Mucosa of descending colon (tissue), 3 donors: ENCODE results near the gene MMGT1. TPM values are rescaled to one million over a fixed set of nuclear protein-coding genes. Genes with fewer than 3 reads are reported as not detected.

Experiments
- ATAC-seq: fragments of 200-7000 bp; cut with Tn5 transposase; one replicate; pipeline ENCODE4 v1.9.1; 2020; ENCODE audit warnings: mild to moderate bottlenecking, moderate library complexity
- DNase-seq, 3 donors: peaks; one replicate each; pipeline ENCODE4 v3.0.0-alpha.2; 2020
- H3K36me3 ChIP-seq: fragments of 200-600 bp; one replicate; pipeline ENCODE4 v1.8.0; 2021; ENCODE audit warnings: low read depth, mild to moderate bottlenecking
- H3K4me1 ChIP-seq: fragments of 200-600 bp; one replicate; pipeline ENCODE4 v1.8.0; 2021; ENCODE audit warnings: low read depth, mild to moderate bottlenecking
- H3K4me3 ChIP-seq: fragments of 200-600 bp; one replicate; pipeline ENCODE4 v1.8.0; 2021; ENCODE audit warnings: mild to moderate bottlenecking
- H3K9me3 ChIP-seq: fragments of 200-600 bp; one replicate; pipeline ENCODE4 v1.8.0; 2021; ENCODE audit warnings: mild to moderate bottlenecking
- intact Hi-C, 2 donors: fragments of 100-400 bp; cut with DNase I in 1 of 2; cut with micrococcal nuclease in 1 of 2; formaldehyde crosslinking; loops; one replicate each; pipeline versions ENCODE4 v1.11.0 to v1.11.1; 2022; cut with DNase I, micrococcal nuclease
- total RNA-seq, 3 donors: library from RNA; stranded (reverse); fragmentation: NEBNext Ultra II Directional in 2 of 3; extraction: Animal tissue kit (Norgen Biotek cat#: 25700) in 2 of 3; gene quantifications; one replicate each; pipeline versions ENCODE4 v1.2.1 to v1.2.4, GENCODE V29; 2021 to 2023
- TF ChIP-seq, protein P1 (sequence below): fragments of 200-600 bp; IDR thresholded peaks from one replicate; pipeline ENCODE4 v1.8.0; 2022; ENCODE audit warnings: antibody characterized with exemption, mild to moderate bottlenecking
- donor health status: DM: no; HTN: no; CAD: no; lungs with moderate emphysema.
- donor health status: DM: no; HTN: no; CAD: no.
- donor health status: DM: no; HTN: yes; CAD: no.

Gene MMGT1
- total RNA-seq, 3 donors from 2014 or later, result 23.3 to 33.2 (median 25.0) TPM

DNA sequence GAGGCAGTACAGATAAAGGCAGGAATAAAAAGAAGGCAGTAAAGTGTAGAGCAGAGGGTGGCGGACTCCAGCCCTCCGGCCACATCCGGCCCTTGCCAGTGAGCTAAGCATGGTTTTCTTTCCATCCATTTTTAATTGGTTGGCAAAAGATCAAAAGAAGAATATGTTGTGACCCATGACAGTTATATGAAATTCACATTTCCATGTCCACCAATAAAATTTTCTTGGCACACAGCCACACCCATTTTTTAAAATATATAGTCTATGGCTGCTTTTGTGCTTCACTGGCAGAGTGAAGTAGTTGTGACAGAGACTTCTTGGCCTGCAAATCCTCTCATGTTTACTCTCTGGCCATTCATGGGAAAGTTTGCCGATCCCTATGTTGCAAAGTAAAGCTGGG, 41.2 kb upstream of the MMGT1 start:
- intact Hi-C loops, result no loop called here
- no peak for ATAC-seq

DNA sequence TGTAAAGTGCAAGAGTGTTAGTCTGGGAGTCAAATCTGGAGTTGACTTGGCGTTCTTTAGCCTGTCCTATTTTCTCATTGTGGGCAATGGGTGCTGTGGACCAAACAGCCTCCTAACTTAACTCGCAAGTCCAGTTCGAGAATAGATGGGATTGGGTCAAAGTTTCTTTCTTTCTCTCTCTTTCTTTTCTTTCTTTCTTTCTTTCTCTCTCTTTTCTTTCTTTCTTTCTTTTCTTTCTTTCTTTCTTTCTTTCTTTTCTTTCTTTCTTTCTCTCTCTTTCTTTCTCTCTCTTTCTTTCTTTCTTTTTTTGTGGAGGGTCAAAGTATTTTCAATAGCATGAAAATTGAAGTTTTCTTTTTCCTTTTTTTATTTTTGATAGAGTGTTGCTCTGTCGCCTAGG, 14.5 kb upstream of the MMGT1 start:
- H3K4me1 ChIP-seq, result no peaks in the 10 kb centered on the region
- intact Hi-C loops, result no loop called here
- DNase-seq, result no peak
- H3K9me3 ChIP-seq, result no peaks in the 10 kb centered on the region
- ATAC-seq, result no peak
- TF ChIP-seq, protein P1, sequence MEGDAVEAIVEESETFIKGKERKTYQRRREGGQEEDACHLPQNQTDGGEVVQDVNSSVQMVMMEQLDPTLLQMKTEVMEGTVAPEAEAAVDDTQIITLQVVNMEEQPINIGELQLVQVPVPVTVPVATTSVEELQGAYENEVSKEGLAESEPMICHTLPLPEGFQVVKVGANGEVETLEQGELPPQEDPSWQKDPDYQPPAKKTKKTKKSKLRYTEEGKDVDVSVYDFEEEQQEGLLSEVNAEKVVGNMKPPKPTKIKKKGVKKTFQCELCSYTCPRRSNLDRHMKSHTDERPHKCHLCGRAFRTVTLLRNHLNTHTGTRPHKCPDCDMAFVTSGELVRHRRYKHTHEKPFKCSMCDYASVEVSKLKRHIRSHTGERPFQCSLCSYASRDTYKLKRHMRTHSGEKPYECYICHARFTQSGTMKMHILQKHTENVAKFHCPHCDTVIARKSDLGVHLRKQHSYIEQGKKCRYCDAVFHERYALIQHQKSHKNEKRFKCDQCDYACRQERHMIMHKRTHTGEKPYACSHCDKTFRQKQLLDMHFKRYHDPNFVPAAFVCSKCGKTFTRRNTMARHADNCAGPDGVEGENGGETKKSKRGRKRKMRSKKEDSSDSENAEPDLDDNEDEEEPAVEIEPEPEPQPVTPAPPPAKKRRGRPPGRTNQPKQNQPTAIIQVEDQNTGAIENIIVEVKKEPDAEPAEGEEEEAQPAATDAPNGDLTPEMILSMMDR, result no peak
- H3K4me3 ChIP-seq, result no peak overlapping the region
- no peaks in the 10 kb centered on the region for H3K36me3 ChIP-seq

More for the DNA sequence above, 41.2 kb upstream of the MMGT1 start:
- TF ChIP-seq, protein P1, result no peak
- no peak for DNase-seq
- Histone ChIP-seq H3K4me3 (no peak overlapping the region), H3K36me3 (no peaks in the 10 kb centered on the region), H3K4me1 (no peaks in the 10 kb centered on the region), H3K9me3 (no peaks in the 10 kb centered on the region)

DNA sequence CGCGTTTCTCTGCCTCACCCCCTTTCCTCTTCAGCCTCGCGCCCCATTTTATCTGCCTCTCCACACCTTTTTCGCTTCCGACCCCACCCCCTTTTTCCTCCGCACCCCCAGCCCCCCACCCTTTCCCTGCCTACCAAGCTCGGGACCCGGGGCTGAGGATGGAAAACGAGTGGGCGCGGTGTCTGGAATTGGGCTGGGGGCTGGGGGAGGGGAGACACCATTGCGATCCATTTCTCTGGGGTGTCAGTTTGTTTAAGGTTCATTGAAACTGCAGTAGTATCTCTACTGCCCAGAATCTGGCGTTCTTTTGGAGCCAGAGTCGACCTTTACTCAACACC, 12.2 kb upstream of the MMGT1 start:
- H3K9me3 ChIP-seq, result no peaks in the 10 kb centered on the region
- no peaks in the 10 kb centered on the region for H3K4me1 ChIP-seq
- TF ChIP-seq, protein P1, result no peak
- peak in 2 of 3 donors; percentile 5 to 26 for DNase-seq
- peak overlapping the region; percentile 40 for H3K4me3 ChIP-seq
- no peaks in the 10 kb centered on the region for H3K36me3 ChIP-seq
- intact Hi-C loops, result no loop called here
- ATAC-seq, result peak; percentile 10

DNA sequence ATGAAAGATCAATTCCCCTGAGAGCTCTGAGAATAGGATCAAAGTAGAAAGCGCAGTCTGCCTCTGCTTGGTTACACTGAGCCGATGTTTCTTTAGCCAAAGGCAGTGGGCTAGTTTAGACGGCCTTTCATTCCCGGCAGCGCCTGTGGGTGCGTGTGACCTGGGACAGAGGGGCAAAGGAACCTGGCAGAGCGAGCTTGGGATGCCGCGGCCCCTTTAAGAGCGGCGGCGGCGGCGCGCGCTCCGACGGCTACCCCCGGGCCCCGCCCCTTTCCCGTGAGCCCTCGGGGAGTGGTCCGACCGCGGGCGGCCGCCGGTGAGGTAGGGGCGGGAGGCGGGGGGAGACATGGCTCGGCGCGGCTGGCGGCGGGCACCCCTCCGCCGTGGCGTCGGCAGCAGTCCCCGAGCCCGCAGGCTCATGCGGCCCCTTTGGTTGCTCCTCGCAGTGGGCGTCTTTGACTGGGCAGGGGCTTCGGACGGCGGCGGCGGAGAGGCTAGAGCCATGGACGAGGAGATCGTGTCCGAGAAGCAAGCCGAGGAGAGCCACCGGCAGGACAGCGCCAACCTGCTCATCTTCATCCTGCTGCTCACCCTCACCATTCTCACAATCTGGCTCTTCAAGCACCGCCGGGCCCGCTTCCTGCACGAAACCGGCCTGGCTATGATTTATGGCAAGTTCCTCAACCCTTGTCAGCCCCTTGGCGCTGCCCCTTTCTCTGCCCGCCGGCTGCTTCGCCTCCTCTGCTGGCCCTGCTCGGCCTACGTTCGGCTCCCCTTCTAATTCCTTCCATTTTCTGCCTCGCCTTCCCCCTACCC, 11.6 kb upstream of the MMGT1 start, which contains the start of gene SLC9A6:
Gene SLC9A6, plus strand, starts transcription at position 279 of the 816 bp plus-strand sequence. Its CDS starts 224 bp downstream, at position 503.
- DNase-seq (peak; percentile 79 to 85 (median 83)), ATAC-seq (peak; percentile 98)
- TF ChIP-seq, protein P1, result no peak
- no peaks in the 10 kb centered on the region for H3K9me3 ChIP-seq
- no peaks in the 10 kb centered on the region for H3K4me1 ChIP-seq
- peak within 1 kb of the TSS; percentile 40 for H3K4me3 ChIP-seq
- no peaks in the 10 kb centered on the region for H3K36me3 ChIP-seq
- intact Hi-C loops, result no loop called here

DNA sequence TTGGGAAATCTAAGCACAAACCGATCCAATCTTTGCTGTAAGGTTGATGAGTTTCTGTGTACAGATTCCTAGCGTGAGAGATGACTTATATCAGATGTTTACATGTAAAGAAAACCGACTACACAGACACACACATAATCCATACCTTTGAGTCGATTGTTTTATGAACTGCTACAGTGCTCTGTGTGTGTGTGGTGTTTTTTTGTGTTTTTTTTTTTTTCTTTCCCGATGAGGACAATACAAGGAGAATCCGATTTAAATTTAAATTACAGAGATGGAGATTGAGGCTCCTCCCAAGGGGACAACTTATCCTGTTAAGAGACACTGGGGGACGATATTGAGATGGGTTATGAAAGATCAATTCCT, 11.0 kb upstream of the MMGT1 start:
- TF ChIP-seq, protein P1, result no peak
- no peaks in the 10 kb centered on the region for H3K4me1 ChIP-seq
- DNase-seq (no peak), ATAC-seq (no peak)
- H3K4me3 ChIP-seq, result no peak overlapping the region
- intact Hi-C loops, result no loop called here
- no peaks in the 10 kb centered on the region for H3K9me3 ChIP-seq
- no peaks in the 10 kb centered on the region for H3K36me3 ChIP-seq
